Measurements from ENCODE around the gene MORN5.

MORN5 gene

DNA sequence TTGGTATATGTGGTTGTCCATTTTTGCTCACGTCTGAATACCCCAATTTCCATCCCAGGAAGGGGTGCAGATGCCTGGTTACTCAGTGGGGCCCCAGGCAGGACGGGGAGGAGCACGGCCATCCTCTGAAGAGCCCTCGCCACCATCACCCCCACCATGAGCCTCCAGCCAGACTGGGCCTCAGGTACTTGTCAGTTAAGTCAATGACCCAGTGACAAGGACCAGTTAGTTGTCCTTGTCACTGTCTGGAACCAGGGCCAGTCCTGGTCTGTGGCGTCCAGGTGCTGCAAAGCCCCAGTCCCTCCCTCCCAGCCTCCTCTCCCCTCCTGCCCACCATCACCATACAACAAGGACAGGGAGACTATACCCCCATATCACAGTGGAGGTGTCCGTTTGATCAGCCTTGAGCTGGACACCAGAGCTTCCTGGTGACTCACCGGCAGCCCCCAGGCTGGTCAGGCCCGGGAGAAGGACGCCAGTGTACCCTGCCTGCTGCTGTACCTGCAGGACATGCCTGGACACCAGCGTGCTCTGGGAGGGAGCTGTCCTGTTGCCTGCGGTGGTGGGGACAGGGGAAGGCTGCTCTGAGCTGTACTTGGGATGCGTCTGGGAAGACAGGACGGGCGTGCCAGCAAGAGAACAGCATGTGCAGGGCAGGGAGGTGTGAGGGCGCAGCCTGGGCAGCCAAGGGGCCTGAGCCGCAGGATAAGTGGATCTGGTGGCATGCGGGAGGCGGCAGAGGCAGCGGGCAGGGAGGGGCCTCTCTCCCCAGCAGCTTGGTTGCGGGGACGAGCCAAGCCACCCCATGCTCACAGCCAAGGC is 34.0 kb upstream of the MORN5 start:
- DNase-seq = no peak

DNA sequence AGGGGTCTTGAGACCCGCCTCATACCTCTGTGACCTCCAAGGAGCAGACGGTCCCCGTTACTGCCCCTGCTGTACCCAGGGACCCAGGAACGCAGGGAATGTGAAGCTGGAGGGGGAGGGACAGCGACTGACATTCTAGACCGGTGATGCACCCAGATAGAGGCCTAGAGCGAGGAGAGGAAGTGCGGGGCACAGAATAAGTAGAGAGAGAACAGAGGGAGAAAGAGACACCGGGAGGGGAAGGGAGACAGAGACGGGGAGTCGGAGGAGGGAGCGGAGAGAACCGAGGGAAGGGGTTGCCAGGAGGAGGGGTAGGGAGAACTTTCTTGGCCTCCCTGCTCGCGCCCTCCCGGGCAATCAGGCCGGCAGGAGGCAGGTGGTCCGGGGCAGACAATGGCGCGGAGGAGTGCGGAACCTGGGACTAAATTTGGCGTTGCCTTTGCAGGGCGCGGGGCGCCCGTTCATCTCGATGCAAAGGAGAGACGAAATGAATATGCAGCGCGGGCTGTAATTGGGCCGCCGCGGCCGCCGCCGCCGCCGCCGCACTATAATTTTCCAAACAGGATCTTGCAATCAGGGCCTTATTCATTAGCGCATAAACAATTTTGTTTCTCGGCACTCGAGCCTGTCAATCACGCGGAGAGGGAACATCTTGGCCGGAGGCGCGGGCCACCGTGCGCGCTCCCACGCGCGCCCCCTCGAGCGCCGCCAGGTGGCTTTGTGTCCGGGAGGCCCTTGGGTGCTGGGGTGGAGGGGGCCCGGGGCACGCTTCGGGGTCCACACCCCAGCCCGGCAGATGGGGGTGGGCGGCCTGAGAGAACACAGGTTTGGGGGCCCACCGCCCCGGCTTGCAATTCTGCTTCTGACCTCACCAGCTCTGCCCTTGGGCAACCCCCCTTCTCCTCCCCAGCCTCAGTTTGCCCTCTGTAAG is 33.1 kb upstream of the MORN5 start:
- no peak for DNase-seq

DNA sequence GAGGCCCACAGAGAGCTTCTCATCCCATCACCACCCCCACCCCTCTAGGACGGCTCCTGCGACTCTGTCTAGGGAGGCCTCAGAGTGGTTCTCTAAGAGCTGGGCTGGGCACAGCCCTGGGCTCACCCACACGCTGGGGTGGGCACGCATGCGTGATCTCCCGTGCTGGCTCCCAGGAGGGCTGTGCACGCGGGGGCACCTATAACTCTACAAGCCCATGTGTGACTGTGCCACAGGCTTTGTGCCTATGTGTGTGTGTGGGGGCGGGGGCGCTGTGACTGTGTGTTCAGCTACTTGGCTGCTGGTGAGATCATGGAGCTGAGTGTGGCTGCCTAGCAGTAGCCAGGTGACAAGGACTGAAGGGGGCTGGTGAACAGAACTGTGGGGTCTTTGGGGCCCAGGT is 32.3 kb upstream of the MORN5 start:
- DNase-seq = peak in 1 of 2 donors; percentile 24

DNA sequence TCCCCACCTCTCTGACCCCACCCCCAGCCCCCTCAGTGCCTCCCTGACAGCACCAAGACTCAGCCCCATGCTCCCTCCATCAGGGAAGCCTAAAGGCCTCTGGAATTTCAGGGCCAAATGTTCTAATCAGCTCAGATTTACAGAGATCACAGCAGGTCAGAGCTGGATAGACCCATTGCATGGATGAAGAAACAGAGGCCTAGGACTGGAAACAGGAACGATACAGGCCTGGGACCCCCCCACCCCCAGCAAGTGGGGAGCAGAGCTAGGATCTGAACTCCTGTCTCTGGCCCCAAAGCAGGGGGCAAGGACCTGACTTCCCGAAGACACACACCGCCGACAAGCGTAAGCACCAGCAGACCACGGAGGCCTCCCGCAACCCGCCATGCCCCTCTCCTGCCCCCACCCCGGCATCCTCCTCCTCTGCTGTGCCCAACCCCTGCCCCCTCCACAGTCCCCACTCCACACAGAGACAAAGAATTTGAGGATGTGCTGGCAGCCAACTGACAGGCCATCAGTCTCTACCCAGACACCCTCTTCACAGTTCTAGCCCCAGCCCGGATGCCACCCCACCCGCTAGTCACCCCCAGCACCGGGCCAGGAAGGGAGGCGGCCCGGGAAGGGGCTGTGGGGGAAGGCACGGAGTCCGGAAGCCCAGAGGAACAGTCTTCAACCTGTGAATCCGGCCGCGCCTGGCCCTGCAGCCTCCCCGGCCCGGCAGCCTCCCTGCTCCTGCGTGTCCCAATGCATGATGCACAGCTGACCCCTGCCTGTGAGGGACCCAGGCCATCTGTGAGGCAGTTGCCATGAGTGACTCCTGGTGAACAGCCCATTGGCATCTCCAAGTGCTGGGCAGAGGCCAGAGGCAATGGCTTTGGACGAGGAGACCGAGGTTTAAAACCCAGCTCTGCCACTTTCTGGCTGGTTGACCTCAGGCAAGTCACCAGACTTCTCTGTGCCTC is 31.4 kb upstream of the MORN5 start:
- DNase-seq = no peak

- no peak for DNase-seq
These were observed 30.8 kb upstream of the MORN5 start for GRCh38 chr9:122128969-122129343.

GRCh38 chr9:122129969-122130368 is 29.7 kb upstream of the MORN5 start:
- no peak for DNase-seq

DNA sequence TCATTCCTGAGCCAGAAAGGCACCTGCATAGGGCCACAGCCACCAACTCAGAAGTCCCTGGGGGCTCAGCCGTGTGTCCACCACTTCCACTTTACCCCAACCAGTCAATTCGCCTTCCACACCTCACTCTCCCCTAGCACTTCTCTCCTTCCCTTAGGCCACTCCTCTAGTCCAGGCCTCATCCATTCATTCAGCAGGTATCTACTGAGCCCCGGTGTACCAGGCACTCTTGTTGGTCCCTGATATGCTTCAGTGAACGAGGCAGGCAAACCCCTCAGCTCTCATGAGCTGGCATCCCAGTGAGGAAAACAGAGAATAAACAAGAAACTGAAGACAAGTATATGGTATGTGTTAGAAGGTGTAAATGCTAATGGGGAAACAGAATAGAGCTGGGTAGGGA is 28.9 kb upstream of the MORN5 start:
- no peak for DNase-seq

GRCh38 chr9:122131401-122132001 is 28.2 kb upstream of the MORN5 start:
- no peak for DNase-seq

GRCh38 chr9:122132539-122132938 is 27.2 kb upstream of the MORN5 start:
- DNase-seq = no peak

- DNase-seq = no peak
These were observed 26.3 kb upstream of the MORN5 start for GRCh38 chr9:122133263-122133983.

DNA sequence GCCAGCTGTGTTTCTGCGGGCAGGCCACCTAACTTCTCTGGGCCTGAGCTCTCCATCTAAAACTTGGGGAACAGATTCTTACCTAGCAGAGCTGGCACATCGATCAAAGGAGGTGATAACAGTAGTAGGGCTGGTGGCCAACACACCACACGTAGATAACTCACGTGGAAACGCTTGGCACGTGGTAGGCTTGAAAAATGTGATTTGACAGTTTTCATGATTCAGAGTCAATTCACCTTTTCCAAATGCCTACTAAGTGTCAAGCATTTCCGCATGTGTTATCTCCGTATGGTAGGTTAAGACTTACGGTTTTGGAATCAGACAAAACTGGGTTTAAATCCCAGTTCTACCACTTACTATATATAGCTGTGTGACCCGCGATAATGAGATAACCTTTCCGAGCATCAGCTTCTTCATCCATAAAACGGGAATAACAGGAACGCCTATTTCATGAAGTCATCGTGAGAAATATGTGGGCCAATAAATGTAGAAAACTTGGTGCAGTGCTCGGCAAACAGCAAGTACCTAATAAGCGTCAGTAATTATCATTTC is 25.6 kb upstream of the MORN5 start:
- no peak for DNase-seq

GRCh38 chr9:122134822-122135528 is 24.7 kb upstream of the MORN5 start:
- DNase-seq = no peak

GRCh38 chr9:122135529-122135859 is 24.2 kb upstream of the MORN5 start:
- no peak for DNase-seq

- DNase-seq = no peak
These were observed 21.0 kb upstream of the MORN5 start for GRCh38 chr9:122138560-122139268.

- no peak for DNase-seq
These were observed 19.1 kb upstream of the MORN5 start for GRCh38 chr9:122140368-122141193.

DNA sequence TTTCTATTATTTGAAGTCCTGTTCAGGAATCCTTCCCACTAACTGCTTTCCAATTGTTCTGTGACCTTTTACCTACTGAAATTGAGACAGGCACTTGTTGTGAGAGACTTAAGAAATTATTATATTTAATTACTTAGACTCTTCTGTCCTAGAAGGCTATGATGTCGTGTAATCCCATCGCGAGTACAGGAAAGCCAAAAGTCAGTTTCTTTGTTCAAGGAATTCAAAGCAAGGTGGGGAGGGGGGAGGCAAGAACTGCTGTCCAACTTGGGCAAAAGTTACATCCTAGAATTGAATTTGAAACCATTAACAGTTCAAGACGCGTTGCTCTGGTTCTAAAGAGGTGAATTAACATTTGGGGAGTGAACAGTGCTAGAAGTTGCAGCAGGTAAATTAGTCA is 18.0 kb upstream of the MORN5 start:
- no peak for DNase-seq

DNA sequence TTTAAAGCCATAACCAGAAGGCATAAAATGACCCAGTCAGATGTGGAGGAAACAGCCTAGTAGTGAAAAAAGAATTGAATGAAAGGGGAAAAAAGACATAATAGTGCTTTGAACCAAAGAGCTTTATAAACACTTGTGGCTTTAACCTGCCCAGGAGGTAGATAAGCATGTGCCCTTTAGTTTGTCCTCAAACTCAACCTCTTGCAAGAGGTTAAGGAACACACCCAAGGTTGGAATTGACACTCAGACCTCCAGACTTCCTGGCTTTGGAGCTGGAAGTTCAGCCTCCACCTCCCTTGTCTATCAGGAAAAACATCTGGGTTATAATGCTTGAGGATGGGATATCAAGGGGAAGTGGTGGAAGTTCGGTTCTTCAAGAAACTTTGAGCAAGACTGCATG is 16.4 kb upstream of the MORN5 start:
- no peak for DNase-seq

DNA sequence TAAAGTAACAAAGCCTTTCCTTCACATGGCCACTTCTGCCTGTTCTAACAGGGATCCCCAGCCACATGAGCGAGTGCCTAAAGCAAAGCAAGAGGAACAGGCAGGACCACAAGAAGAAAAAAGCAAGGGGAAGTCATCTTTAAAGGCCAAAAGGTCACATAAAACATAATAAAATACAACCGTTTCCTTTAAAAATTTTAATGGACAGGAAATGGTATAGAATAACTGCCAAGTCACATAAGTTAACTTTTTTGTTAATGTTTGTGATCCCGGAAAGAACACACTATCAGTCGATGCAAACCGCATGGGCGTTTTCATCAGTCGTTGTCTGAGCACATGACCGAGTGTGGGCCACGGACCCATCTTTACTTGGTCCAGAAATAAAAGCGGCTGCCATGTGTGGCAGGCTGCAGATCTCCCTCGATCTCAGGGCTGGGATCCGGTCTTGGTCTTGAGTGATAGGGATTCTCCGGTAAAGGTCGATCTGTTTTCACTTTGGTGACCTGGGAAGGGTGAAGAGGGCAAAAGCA is 15.8 kb upstream of the MORN5 start:
- no peak for DNase-seq
